ENCODE data around the gene C10orf88.
A peak's percentile ranks its signal among the peaks of the same experiment; 100 is the strongest.

Gene C10orf88

GRCh38 chr10:122953902-122954730, at the start of gene C10orf88:
TSS of gene C10orf88 (minus strand) at chr10:122954227. CDS start at chr10:122954178, 49 bp downstream.
- peak; percentile 77 to 98 (median 95) for DNase-seq

DNA sequence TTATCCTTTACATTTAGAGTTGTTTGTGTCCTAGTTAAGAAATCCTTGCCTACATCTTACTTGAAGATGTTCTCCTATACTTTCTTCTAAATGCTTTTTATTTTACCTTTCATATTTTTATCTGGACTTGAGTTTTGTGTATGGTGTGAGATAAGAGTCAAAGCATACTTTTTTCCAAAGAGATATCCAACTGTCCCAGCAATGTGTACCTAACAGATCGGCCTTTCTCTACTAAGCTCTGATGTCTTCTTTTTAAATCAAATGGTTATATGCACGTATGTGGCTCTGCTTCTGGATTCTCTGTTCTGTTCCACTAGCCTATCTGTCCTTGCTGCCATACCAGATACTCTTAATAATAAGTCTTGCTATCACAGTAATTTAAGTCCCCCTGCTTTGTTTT, 47.3 kb upstream of the C10orf88 start:
- no peak for DNase-seq

DNA sequence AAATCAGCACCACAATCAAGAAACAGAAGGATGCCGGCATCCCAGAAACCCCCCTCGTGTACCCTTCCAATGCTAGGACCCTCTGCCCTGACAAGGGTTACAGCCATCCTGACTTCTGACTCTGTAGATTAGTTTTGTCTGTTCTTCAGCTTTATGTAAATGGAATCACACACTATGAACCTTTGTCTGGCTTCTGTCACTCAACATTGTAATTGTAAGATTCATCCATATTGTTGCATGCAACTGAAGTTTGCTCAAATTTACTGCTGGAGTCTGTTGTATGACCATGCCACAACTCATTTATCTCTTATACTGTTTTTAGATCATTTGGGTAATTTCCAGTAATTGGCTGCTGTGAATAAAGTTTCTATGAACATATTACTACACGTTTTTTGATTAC, 46.1 kb upstream of the C10orf88 start:
- no peak for DNase-seq

GRCh38 chr10:122999347-122999746, 45.3 kb upstream of the C10orf88 start:
- no peak for DNase-seq

DNA sequence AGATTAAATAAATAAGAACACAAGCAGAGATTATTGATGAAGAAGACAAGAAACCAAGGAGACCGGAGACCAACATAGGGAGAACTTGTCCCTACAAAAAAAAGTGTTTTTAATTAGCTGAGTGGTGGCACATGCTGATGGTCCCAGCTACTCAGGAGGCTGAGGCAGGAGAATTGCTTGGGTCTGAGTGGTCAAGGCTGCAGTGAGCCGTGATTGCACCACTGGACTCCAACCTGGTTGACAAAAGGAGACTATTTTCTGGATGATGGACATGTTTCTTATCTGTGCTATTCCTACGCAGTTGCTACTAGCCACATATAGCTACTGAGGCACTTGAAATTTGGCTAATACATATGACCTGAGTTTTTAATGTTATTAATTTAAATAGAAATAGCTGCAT, 44.9 kb upstream of the C10orf88 start:
- DNase-seq, result no peak

DNA sequence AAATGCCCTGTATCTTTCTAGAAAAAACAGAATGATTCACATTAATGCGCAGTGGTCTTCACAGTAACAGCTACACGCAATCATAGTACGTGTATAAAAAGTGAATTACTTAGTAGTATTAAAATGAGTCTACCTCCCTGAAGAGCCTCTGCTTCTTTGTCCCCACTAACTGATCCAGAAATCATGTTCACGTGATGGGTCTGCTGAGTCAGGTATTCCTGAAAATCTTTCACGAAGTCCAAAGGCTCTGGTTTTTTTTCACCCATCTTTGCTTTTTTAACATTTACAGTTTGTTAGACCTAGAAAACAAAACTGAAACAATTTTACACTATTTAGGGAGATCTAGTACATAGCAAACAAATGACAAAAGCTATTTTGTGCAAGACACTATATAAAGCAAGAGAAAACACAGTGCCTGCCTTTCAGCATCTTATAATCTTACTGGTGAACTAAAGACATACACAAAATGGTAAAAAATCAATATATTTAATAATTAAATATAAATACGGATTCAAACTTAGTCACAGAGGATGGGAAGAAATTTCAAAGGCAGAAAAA, 44.4 kb upstream of the C10orf88 start:
- DNase-seq, result no peak

GRCh38 chr10:122997864-122998263, 43.8 kb upstream of the C10orf88 start:
- DNase-seq, result no peak

GRCh38 chr10:122995936-122996335, 41.9 kb upstream of the C10orf88 start:
- no peak for DNase-seq

DNA sequence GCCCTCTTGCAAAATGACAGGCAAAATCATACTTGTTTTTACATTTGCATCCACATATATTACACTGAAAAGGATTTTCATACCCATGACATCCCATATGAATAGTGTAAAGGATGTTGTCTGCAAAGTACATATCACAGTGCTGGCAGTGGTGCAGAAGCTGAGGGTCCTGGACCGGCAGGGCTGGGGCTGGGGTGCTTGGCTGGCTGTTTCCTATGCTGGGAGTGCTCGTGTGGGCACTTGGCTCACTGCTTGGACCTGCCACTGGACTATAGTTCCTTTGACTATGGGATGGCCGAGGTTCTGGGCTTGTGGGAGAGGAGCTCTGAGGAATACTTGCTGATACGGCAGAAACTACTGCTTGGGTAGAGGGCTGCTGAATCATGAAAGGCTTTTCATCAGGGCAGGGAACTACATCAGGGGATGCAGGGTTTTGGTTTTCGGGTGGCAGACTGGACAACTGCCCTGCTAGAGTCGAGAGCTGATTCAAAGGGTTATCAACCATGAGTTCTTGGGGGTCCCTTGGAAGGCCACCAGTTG, 39.8 kb upstream of the C10orf88 start:
- no peak for DNase-seq

GRCh38 chr10:122992031-122992585, 38.1 kb upstream of the C10orf88 start:
- peak in 1 of 14 donors; percentile 16 for DNase-seq

DNA sequence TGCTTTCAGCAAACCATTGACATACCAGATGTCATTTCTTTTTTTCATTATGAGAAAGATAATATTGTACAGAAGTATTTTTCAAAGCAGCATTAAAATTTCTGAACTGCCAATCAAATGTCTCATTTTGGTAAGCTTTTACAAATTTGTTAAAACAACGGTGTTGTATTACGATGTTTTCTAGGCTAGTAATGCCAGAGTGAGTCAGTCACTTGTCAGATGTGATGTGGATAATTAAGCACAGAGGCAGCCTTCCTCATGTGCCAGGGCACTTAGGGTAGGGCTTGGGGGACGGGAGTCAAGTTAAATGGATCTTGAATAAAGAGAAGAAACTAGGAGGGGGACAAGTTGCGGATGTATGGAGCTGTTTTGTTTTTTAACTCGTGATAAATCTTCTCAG, 36.3 kb upstream of the C10orf88 start:
- DNase-seq, result no peak

DNA sequence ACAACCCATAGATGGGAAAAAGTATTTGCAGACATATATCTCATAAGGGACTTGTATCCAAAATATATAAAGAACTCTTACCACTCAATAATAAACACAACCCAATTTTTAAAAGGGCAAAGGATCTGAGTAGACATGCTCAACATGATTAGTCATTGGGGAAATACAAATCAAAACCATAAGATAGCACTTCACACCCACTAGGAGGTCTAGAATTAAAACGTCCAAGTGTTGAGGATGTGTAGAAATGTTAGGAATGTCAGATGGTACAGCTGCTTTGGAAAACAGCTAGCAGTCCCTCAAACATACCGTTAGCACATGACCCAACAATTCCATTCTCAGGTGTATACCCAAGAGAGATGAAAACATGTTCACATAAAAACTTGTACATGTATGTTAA, 34.5 kb upstream of the C10orf88 start:
- no peak for DNase-seq

GRCh38 chr10:122986335-122986734, 32.3 kb upstream of the C10orf88 start:
- no peak for DNase-seq

DNA sequence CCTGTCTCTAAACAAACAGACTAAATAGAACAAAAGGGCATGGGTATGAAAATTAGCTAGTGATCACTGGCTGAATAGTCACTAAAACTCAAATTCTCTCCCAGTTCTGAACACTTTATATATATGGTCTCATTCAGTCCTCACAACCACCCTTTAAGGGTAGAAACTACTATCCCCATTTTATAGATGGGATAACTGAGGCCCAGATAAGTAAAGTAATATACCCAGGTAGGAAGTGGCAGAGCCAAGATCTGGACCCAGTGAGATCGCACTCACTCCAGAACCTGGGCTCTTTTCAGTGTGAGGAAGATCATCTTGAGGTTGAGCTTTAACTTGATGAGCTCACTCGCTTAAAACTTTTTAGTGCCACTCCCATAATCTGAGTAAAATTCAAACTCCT, 30.7 kb upstream of the C10orf88 start:
- DNase-seq, result no peak

- no peak for DNase-seq
These were observed 29.9 kb upstream of the C10orf88 start for GRCh38 chr10:122983898-122984297.

GRCh38 chr10:122981066-122981464, 27.0 kb upstream of the C10orf88 start:
- peak in 1 of 14 donors; percentile 17 for DNase-seq

DNA sequence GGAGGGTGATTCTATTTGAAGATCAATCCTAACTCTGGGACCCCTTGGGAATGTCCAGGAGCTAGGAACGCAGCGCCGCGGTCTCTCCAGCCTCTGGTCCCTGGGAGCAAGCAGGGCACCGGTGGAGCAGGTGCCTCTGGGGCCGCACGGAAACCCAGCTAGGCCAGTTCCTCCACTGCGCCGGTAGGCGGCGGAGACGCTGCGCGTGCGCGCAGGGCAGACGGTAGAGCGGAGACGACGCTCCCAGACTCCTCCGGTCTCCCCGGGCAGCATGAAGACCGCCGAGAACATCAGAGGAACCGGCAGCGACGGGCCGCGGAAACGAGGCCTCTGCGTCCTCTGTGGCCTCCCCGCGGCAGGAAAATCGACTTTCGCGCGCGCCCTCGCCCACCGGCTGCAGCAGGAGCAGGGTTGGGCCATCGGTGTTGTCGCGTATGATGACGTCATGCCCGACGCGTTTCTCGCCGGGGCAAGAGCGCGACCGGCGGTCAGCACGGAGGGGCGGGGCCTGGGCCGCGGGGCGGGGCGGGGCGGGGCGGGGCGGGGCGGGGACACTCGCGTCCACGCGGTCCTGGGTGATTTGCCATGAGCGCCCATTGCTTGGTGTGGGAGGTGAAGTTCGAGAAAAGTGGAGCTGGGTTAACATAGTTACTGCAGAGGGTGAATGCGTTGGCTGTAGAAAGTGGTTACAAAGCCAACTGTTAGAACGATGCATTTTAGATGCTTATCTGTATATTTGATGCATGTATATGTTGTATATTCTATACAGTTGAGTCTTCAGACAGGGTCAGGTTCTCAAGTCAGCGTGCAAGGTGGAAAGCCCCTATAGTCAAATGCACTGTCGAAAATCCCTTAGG, 26.4 kb upstream of the C10orf88 start, which contains the start of gene PSTK:
TSS of gene PSTK (plus strand) at position 193 of the 857 bp plus-strand sequence. CDS start at position 272, 79 bp downstream.
- DNase-seq, result peak; percentile 62 to 99 (median 92)

- DNase-seq, result no peak
These were observed 20.6 kb upstream of the C10orf88 start for GRCh38 chr10:122974543-122975064.

GRCh38 chr10:122974023-122974422, 20.0 kb upstream of the C10orf88 start:
- no peak for DNase-seq

DNA sequence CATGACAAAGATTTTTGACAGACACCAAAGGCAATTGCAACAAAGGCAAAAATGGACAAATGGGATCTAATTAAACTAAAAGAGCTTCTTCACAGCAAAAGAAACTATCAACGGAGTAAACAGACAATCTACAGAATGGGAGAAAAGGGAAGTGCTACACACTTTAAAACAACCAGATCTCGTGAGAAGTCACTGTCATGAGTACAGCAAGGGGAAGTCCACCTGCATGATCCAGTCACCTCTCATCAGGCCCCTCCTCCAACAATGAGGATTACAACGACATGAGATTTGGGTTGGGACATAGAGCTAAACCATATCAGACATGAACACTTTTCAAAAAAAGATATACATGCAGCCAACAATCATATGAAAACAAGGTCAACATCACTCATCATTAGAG, 14.7 kb upstream of the C10orf88 start:
- no peak for DNase-seq

DNA sequence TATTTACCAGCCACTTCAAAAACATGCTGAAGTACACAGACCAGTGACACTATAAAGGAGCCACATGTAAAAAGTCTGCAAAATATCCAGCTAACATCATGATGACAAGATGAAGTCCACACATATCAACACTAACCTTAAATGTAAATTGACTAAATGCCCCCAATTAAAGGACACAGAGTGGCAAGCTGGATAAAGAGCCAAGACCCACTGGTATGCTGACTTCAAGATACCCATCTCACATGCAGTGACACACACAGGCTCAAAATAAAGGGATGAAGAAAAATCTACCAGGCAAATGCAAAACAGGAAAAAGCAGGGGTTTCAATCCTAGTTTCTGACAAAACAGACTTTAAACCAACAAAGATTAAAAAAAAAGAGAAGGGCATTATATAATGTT, 12.9 kb upstream of the C10orf88 start:
- no peak for DNase-seq

DNA sequence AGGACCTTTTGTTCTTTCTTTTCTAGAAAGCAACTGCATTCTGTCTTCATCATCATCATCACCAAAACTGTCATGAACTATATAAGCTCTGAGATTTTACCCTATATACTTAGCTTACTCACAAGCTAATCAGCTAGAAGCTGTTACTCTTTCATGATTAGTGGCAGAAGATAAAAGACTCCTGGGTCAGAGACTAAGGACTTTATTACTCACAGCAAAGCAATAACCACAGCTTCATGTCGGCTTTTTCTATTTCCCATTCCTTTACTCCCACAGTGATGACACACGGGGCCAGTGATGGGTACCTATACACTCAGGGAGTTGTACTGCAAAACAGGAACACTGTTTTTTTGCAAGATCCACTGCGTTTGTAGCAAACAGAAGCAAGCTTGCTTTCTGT, 8.4 kb upstream of the C10orf88 start:
- DNase-seq, result no peak

Data from C1 segment of cervical spinal cord (tissue), 14 donors.